ENCODE results near the gene EIF5B. TPM values are rescaled to one million over a fixed set of nuclear protein-coding genes. Genes with fewer than 3 reads are reported as not detected.

The EIF5B gene
- total RNA-seq, 1 experiment from 2014 or later: 58.1 TPM

- Histone ChIP-seq H3K14ac (ENCODE audit: insufficient read depth, low read length) (no peak overlapping the region), H2BK15ac (ENCODE audit: low read depth, low read length) (no peak overlapping the region), H4K91ac (ENCODE audit: insufficient read length, low read depth, low read length) (no peak overlapping the region), H3K4ac (ENCODE audit: low read depth, low read length) (no peak overlapping the region), H4K8ac (replicated peaks; ENCODE audit: insufficient read length, low read depth, low read length) (no peak overlapping the region), H3K23ac (ENCODE audit: insufficient read length, low read depth, low read length) (no peak overlapping the region), H3K79me1 (ENCODE audit: insufficient read depth, low read depth, low read length, poor library complexity, severe bottlenecking) (no peaks in the 10 kb centered on the region), H3K9ac (ENCODE audit: extremely low read depth, insufficient read length, low read length) (no peak overlapping the region), H3K27ac (ENCODE audit: insufficient read length, low read depth, low read length) (no peak overlapping the region), H3K4me1 (ENCODE audit: insufficient read depth, low read length) (no peaks in the 10 kb centered on the region; the same call in 1 of the 2 replicates), H4K20me1 (ENCODE audit: control insufficient read depth, insufficient read depth, insufficient read length) (no peaks in the 10 kb centered on the region), H3K18ac (ENCODE audit: insufficient read length, low read depth, low read length) (no peak overlapping the region), H4K5ac (ENCODE audit: insufficient read length, low read depth, low read length) (no peak overlapping the region), H3K79me2 (ENCODE audit: insufficient read depth, low read length) (no peaks in the 10 kb centered on the region), H3K4me2 (ENCODE audit: insufficient read depth, insufficient read length, low read length) (no peak overlapping the region), H2AFZ (ENCODE audit: low read length) (no peak overlapping the region), H2BK12ac (ENCODE audit: insufficient read length, low read depth, low read length) (no peak overlapping the region), H2AK5ac (ENCODE audit: insufficient read length, low read length) (no peak overlapping the region), H3K9me3 (ENCODE audit: control insufficient read depth, low read depth, low read length) (no peaks in the 10 kb centered on the region), H2BK20ac (ENCODE audit: low read depth, low read length, poor library complexity, severe bottlenecking) (no peak overlapping the region), H3K23me2 (ENCODE audit: insufficient read length, low read depth, low read length, poor library complexity, severe bottlenecking) (no peaks in the 10 kb centered on the region), H3K56ac (ENCODE audit: insufficient read length, low read depth, low read length) (no peak overlapping the region), H3T11ph (ENCODE audit: low read length) (no peak overlapping the region), H2BK120ac (ENCODE audit: low read depth, low read length, poor library complexity, severe bottlenecking) (no peak overlapping the region), H3K27me3 (ENCODE audit: insufficient read depth, low read length) (no peaks in the 10 kb centered on the region), H2BK5ac (ENCODE audit: insufficient read length, low read length) (no peak overlapping the region)
- H3K36me3 Mint-ChIP-seq (ENCODE audit: insufficient read depth in 1 of 3, low read depth in 3 of 3): peaks cover 28 to 80% (median 66%) of the 10 kb centered on the region in 3 experiments
- no CpG with 5 or more reads among the region's 4 CpGs for WGBS (ENCODE audit: extremely low coverage, insufficient read length, low lambda C conversion rate)
- H3K27ac Mint-ChIP-seq: peak overlapping the region in 2 of 3 experiments; percentile 45 to 90; a peak in 4 of 7 replicates
- H3K27me3 Mint-ChIP-seq (ENCODE audit: low read depth): no peaks in the 10 kb centered on the region
- no peaks in the 10 kb centered on the region for H3K9me3 Mint-ChIP-seq
- H3K4me3 Mint-ChIP-seq: peak overlapping the region in 1 of 2 experiments; percentile 13; a peak in 2 of 5 replicates
- peak; percentile 55 for TF ChIP-seq CTCF (conservative IDR thresholded peaks at IDR 0.05)
- peaks cover 26 to 30% of the 10 kb centered on the region in 2 experiments for H3K4me1 Mint-ChIP-seq
- DNase-seq: peak; percentile 57
These were observed 66.3 kb downstream of the EIF5B start for GRCh38 chr2:99403524-99403923.
